Liver (tissue), 9 donors: ENCODE results near the gene ZNF740. TPM values are rescaled to one million over a fixed set of nuclear protein-coding genes. Genes with fewer than 3 reads are reported as not detected.
A peak's percentile ranks its signal among the peaks of the same experiment; 100 is the strongest.
"Not testable (repeated sequence)": the region's sequence is repeated elsewhere in the genome, so short reads cannot be mapped to it uniquely, and the experiment has no call there.

Experiments
- DNase-seq: peaks from one replicate; pipeline ENCODE4 v3.0.0-alpha.2; 2017; ENCODE audit warnings: low spot score
- H3K27ac ChIP-seq, 2 donors: one replicate each; pipeline ENCODE4 v1.7.0; 2013; ENCODE audit warnings: inconsistent platforms in 2 of 2, low read length in 2 of 2, control low read depth in 1 of 2, low read depth in 1 of 2, mild to moderate bottlenecking in 1 of 2
- H3K27me3 ChIP-seq, 4 donors: one replicate each; pipeline versions ENCODE4 v1.6.1 to v1.7.0; 2013; ENCODE audit warnings: low read length in 3 of 4, inconsistent platforms in 1 of 4, mild to moderate bottlenecking in 1 of 4, moderate library complexity in 1 of 4; ENCODE audit not compliant: control insufficient read depth in 4 of 4, insufficient read depth in 4 of 4
- H3K36me3 ChIP-seq, 4 donors: one replicate each; pipeline versions ENCODE4 v1.6.1 to v1.7.0; 2013; ENCODE audit warnings: low read length in 3 of 4, mild to moderate bottlenecking in 3 of 4, low read depth in 1 of 4, moderate library complexity in 1 of 4; ENCODE audit not compliant: control insufficient read depth in 4 of 4, insufficient read depth in 3 of 4
- H3K4me1 ChIP-seq, 4 donors: one replicate each; pipeline versions ENCODE4 v1.6.1 to v1.7.0; 2013; ENCODE audit warnings: low read length in 3 of 4, mild to moderate bottlenecking in 3 of 4, moderate library complexity in 1 of 4; ENCODE audit not compliant: control insufficient read depth in 4 of 4, insufficient read depth in 4 of 4
- H3K4me3 ChIP-seq, 3 donors: one replicate each; pipeline versions ENCODE4 v1.6.1 to v1.7.0; 2013; ENCODE audit warnings: low read length in 3 of 3, control low read depth in 1 of 3, low read depth in 1 of 3, mild to moderate bottlenecking in 1 of 3
- H3K9ac ChIP-seq, 2 donors: one replicate each; pipeline ENCODE4 v1.7.0; 2013; ENCODE audit warnings: low read length in 2 of 2, mild to moderate bottlenecking in 2 of 2, moderate library complexity in 2 of 2, control low read depth in 1 of 2, low read depth in 1 of 2
- H3K9me3 ChIP-seq, 4 donors: one replicate each; pipeline versions ENCODE4 v1.6.1 to v1.7.0; 2013; ENCODE audit warnings: low read length in 3 of 4; ENCODE audit not compliant: control insufficient read depth in 4 of 4
- ATF3 ChIP-seq: IDR thresholded peaks from 2 replicates; pipeline ENCODE4 v1.6.1; 2016; ENCODE audit warnings: antibody characterized with exemption
- FOXA1 ChIP-seq: IDR thresholded peaks from 2 replicates; pipeline ENCODE4 v1.6.1; 2016; ENCODE audit warnings: antibody characterized with exemption
- FOXA2 ChIP-seq: IDR thresholded peaks from 2 replicates; pipeline ENCODE4 v1.6.1; 2016; ENCODE audit warnings: antibody characterized with exemption
- GABPA ChIP-seq, 2 donors: IDR thresholded peaks in 1 of 2; conservative IDR thresholded peaks in 1 of 2; 2 replicates each; pipeline ENCODE4 v1.6.1; 2016; ENCODE audit warnings: antibody characterized with exemption in 2 of 2, mild to moderate bottlenecking in 1 of 2, moderate library complexity in 1 of 2
- HNF4A ChIP-seq, 2 donors: conservative IDR thresholded peaks; 2 replicates each; pipeline ENCODE4 v1.6.1; 2016; ENCODE audit warnings: antibody characterized with exemption in 2 of 2, mild to moderate bottlenecking in 2 of 2
- HNF4G ChIP-seq: IDR thresholded peaks from 2 replicates; pipeline ENCODE4 v1.6.1; 2016; ENCODE audit warnings: antibody characterized with exemption
- JUND ChIP-seq, 2 donors: IDR thresholded peaks; 2 replicates each; pipeline ENCODE4 v1.6.1; 2016; ENCODE audit warnings: antibody characterized with exemption in 2 of 2
- NR2F2 ChIP-seq: IDR thresholded peaks from 2 replicates; pipeline ENCODE4 v1.6.1; 2016; ENCODE audit warnings: antibody characterized with exemption
- RAD21 ChIP-seq, 2 donors: IDR thresholded peaks; 2 replicates each; pipeline ENCODE4 v1.6.1; 2016; ENCODE audit warnings: antibody characterized with exemption in 2 of 2, mild to moderate bottlenecking in 2 of 2
- RXRA ChIP-seq, 2 donors: IDR thresholded peaks; 2 replicates each; pipeline ENCODE4 v1.6.1; 2017 to 2018; ENCODE audit warnings: antibody characterized with exemption in 2 of 2, mild to moderate bottlenecking in 1 of 2
- TAF1 ChIP-seq: conservative IDR thresholded peaks from 2 replicates; pipeline ENCODE4 v1.6.1; 2016; ENCODE audit warnings: antibody characterized with exemption, mild to moderate bottlenecking
- YY1 ChIP-seq: IDR thresholded peaks from 2 replicates; pipeline ENCODE4 v1.6.1; 2016; ENCODE audit warnings: antibody characterized with exemption, mild to moderate bottlenecking
- WGBS: extraction: QIAGEN DNeasy Blood & Tissue Kit; methylation state at CpG from one replicate; pipeline ENCODE4 v1.1.7; 2013; 5-methylcytosine and 5-hydroxymethylcytosine counted together
- polyA plus RNA-seq, 2 donors: library from polyadenylated mRNA; stranded (reverse) in 1 of 2; unstranded in 1 of 2; fragments of 200-250 nt in 1 of 2; fragments of >200 nt in 1 of 2; fragmentation: Nextera tagmentation in 1 of 2; extraction: Ambion mirVana in 1 of 2; gene quantifications; one replicate each; pipeline versions ENCODE4 v1.2.1 to v1.2.3, GENCODE V29; 2013 to 2015
- total RNA-seq, 2 donors: library from RNA; depleted of rRNA; stranded (reverse); fragments of >200 nt; gene quantifications; one replicate each; pipeline ENCODE4 v1.2.3, GENCODE V29; 2014
- TF ChIP-seq, protein P1 (sequence below): IDR thresholded peaks from 2 replicates; pipeline ENCODE4 v1.6.1; 2016; ENCODE audit warnings: antibody characterized with exemption
- donor health status: healthy.
- donor health status: healthy.
- donor health status: healthy.
- donor health status: healthy.
- donor health status: healthy.

The ZNF740 gene
- total and polyA plus RNA-seq, 4 donors = 1.4 to 14.4 (median 6.3) TPM

DNA sequence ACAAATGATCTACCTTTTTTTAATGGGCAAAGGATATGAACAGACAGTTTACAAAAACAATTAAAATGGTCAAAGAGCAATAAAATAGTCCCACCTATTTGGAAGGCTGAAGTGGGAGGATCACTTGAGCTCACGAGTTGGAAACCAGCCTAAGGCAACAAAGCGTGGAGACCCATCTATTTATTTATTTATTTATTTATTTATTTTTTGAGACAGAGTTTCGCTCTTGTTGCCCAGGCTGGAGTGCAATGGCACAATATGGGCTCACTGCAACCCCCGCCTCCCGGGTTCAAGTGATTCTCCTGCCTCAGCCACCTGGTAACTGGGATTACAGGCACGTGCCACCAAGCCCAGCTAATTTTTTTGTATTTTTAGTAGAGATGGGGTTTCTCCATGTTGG lies 3.1 kb upstream of the ZNF740 start:
- not testable (repeated sequence) for H3K27me3 ChIP-seq, H3K9me3 ChIP-seq, DNase-seq, H3K9ac ChIP-seq, H3K4me3 ChIP-seq, H3K36me3 ChIP-seq, H3K27ac ChIP-seq
- H3K4me1 ChIP-seq = peaks cover 11 to 55% (median 43%) of the 10 kb centered on the region in 4 donors
- TF ChIP-seq FOXA2 = peak; percentile 32
- TF ChIP-seq RXRA (IDR thresholded peaks at IDR 0.05) = peak; percentile 20 to 46
- peak; percentile 19 for TF ChIP-seq FOXA1
- peak; percentile 48 to 66 for TF ChIP-seq HNF4A (conservative IDR thresholded peaks at IDR 0.05)
- 44% methylated on average over 6 of the region's 6 CpGs for WGBS

GRCh38 chr12:53178803-53179202 lies 1.7 kb upstream of the ZNF740 start:
- H3K36me3 ChIP-seq, H3K27me3 ChIP-seq, H3K9me3 ChIP-seq, DNase-seq, H3K9ac ChIP-seq, H3K4me3 ChIP-seq, H3K27ac ChIP-seq: not testable (repeated sequence)
- WGBS = 96% methylated on average over 14 of the region's 14 CpGs
- peaks cover 13 to 57% (median 47%) of the 10 kb centered on the region in 4 donors for H3K4me1 ChIP-seq

DNA sequence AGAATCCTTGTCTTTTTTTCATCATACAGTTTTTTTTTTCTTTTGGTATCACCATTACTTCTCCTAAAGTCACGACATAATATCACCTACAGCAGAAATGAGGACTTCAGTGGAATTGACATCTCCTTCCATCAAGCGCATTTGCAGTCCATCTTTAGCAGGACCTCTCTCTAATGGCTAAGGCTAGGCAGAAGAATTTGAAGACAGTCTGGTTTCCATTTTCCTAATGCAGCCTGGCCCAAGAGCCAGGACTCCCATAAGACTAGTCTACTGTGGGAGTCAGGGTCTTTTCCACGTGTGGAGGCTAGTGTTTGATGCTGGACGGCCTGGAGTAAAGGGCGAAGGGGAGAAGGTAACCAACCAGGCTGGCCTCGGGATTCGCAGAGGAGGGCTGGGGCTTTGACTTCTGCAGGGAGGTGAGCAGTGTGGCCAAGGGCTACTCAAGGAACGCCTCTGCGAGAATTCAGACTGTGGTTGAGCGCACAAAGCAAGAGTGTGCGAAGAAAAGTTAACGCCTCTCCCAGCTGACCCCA lies 769 bp upstream of the ZNF740 start:
- 19% methylated on average over 12 of the region's 12 CpGs for WGBS
- H3K27ac ChIP-seq = peak overlapping the region; percentile 89 to 98
- peak; percentile 58 for DNase-seq
- peak overlapping the region; percentile 80 to 89 (median 85) for H3K4me3 ChIP-seq
- peak overlapping the region; percentile 61 to 77 for H3K9ac ChIP-seq
- peaks cover 0 to 9% (median 3%) of the 10 kb centered on the region in 4 donors for H3K36me3 ChIP-seq
- TF ChIP-seq, protein P1, sequence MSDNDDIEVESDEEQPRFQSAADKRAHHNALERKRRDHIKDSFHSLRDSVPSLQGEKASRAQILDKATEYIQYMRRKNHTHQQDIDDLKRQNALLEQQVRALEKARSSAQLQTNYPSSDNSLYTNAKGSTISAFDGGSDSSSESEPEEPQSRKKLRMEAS = peak; percentile 7
- no peak for TF ChIP-seq YY1
- H3K9me3 ChIP-seq = no peaks in the 10 kb centered on the region
- H3K4me1 ChIP-seq = peaks cover 10 to 60% (median 44%) of the 10 kb centered on the region in 4 donors
- no peaks in the 10 kb centered on the region for H3K27me3 ChIP-seq

DNA sequence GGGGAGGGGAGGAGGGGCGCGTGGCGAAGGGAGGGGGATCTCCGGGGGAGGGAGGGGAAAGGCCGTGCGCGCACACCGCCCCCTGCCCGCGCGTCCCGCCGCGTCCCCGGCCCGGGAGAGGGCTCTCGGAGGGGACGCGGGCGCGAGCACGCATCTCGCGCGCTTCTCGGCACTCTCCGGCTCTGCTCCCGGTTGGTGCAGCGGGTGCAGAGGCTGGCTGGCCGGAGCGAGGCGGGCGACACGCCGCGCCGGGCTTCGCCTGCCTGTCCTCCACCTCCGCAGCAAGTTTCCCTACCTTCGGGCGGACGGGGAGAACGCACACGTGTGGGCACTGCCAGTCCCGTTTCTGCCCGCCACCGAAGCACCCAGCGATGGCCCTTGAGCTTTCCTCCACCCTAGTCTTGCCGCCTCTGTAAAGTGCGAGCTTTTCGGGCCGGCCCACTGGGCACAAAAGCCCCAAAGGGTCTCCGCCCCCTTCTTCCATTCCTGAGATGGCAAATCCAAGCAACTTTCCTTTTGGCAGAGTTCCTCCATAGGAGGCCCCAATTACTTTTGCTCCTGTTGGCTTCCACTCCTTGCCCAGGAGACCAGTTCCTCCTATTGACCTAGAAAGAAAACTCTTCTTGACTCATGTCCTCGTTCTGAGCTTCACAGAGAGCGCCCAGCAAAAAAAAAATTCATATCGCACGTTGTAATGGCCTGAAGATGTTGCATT lies 566 bp downstream of the ZNF740 start:
- H3K4me1 ChIP-seq = peaks cover 10 to 61% (median 45%) of the 10 kb centered on the region in 4 donors
- H3K27me3 ChIP-seq = no peaks in the 10 kb centered on the region

More for the DNA sequence above, 566 bp downstream of the ZNF740 start:
- H3K9me3 ChIP-seq = no peaks in the 10 kb centered on the region
- TF ChIP-seq TAF1 = no peak
- no peak for TF ChIP-seq NR2F2
- no peak for TF ChIP-seq HNF4G
- TF ChIP-seq YY1 = no peak
- TF ChIP-seq HNF4A (conservative IDR thresholded peaks at IDR 0.05) = no peak
- no peak for TF ChIP-seq RAD21 (IDR thresholded peaks at IDR 0.05)
- TF ChIP-seq ATF3 = no peak
- TF ChIP-seq JUND (IDR thresholded peaks at IDR 0.05) = no peak
- no peak for TF ChIP-seq GABPA (IDR thresholded peaks at IDR 0.05 in 1 of 2, conservative IDR thresholded peaks at IDR 0.05 in 1 of 2)
- 3% methylated on average over 56 of the region's 57 CpGs for WGBS
- H3K36me3 ChIP-seq = peaks cover 0 to 21% (median 14%) of the 10 kb centered on the region in 4 donors
- DNase-seq = no peak
- H3K9ac ChIP-seq = peak overlapping the region; percentile 0 to 61
- H3K4me3 ChIP-seq = peak overlapping the region; percentile 78 to 90 (median 89)
- peak overlapping the region; percentile 89 to 98 for H3K27ac ChIP-seq
